MM.1S (cell line): ENCODE measurements around the gene MYO5C.

Experiments
- CTCF ChIP-seq: fragments of 300-600 bp; sonication (generic); IDR thresholded peaks from 2 replicates; pipeline ENCODE4 v1.5.1; 2016; ENCODE audit warnings: antibody characterized with exemption, low read length, mixed read lengths
- EZH2phosphoT487 ChIP-seq: fragments of 300-600 bp; sonication (generic); IDR thresholded peaks from 2 replicates; pipeline ENCODE4 v1.6.1; 2018; ENCODE audit warnings: antibody characterized with exemption, low read length

- no peak for TF ChIP-seq CTCF
- no peak for TF ChIP-seq EZH2phosphoT487
Measured at GRCh38 chr15:52225230-52225629, 70.4 kb downstream of the MYO5C start.
